Fibroblast of pulmonary artery (primary cell): ENCODE data around the gene PRTG.
"Not testable (repeated sequence)": the region's sequence is repeated elsewhere in the genome, so short reads cannot be mapped to it uniquely, and the experiment has no call there.

ENCODE experiments used
- DNase-seq: peaks from one replicate; pipeline ENCODE4 v3.0.0-alpha.2; 2010; ENCODE audit warnings: low read depth
- H3K4me3 ChIP-seq: replicated peaks from 2 replicates; pipeline ENCODE4 v1.5.1; 2011; ENCODE audit warnings: low read depth, mild to moderate bottlenecking, control low read depth, low read length, moderate library complexity
- CTCF ChIP-seq: IDR thresholded peaks from 2 replicates; pipeline ENCODE4 v1.5.1; 2011; ENCODE audit warnings: mild to moderate bottlenecking, control low read depth, low read length, inconsistent platforms; ENCODE audit errors: missing control alignments

Gene PRTG

GRCh38 chr15:55700876-55701275 lies 42.1 kb downstream of the PRTG start:
- no peak for TF ChIP-seq CTCF
- H3K4me3 ChIP-seq, result no peak overlapping the region
- DNase-seq, result no peak

- H3K4me3 ChIP-seq, result no peak overlapping the region
- TF ChIP-seq CTCF, result no peak
- DNase-seq, result no peak
These were observed 44.3 kb downstream of the PRTG start for GRCh38 chr15:55698653-55699052.

GRCh38 chr15:55696221-55696620 lies 46.7 kb downstream of the PRTG start:
- no peak for TF ChIP-seq CTCF
- no peak overlapping the region for H3K4me3 ChIP-seq
- DNase-seq, result no peak

GRCh38 chr15:55695432-55695831 lies 47.5 kb downstream of the PRTG start:
- DNase-seq, result no peak
- no peak overlapping the region for H3K4me3 ChIP-seq
- no peak for TF ChIP-seq CTCF

GRCh38 chr15:55694652-55695150 lies 48.3 kb downstream of the PRTG start:
- no peak for DNase-seq
- no peak for TF ChIP-seq CTCF
- no peak overlapping the region for H3K4me3 ChIP-seq

- not testable (repeated sequence) for DNase-seq, H3K4me3 ChIP-seq
These were observed 49.8 kb downstream of the PRTG start for GRCh38 chr15:55693116-55693515.

- H3K4me3 ChIP-seq, result no peak overlapping the region
- no peak for DNase-seq
- TF ChIP-seq CTCF, result no peak
These were observed 55.2 kb downstream of the PRTG start for GRCh38 chr15:55687792-55688191.
